ENCODE measurements around the gene RPTOR. TPM values are rescaled to one million over a fixed set of nuclear protein-coding genes. Genes with fewer than 3 reads are reported as not detected.

Gene RPTOR
- polyA plus RNA-seq, 1 of the 3 experiments (the other 2 are of a cell fraction), result 14.9 TPM

DNA sequence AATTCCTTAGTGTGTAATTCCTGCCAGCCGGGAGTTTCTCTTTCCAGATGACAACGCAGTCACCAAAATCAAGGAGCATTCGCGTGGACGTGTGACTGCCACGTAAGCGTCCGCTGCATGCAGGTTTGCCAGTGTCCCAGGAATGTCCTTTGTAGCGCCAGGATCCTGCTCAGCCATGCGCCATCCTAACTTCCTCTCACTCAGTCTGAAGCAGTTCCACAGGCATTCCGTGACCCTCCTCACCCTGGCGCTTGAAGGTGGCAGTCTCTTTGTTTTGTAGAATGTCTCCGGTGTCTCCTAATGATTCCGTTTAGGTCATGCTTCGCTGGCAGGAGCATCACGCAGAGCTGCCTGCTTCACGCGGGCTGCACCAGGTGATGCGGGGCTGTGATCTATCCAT is 88.6 kb downstream of the RPTOR start:
- H3K27me3 ChIP-seq (ENCODE audit: insufficient read depth), result no peaks in the 10 kb centered on the region
- POLR2A ChIA-PET, result no interaction called here
- CTCF ChIA-PET, result interaction anchor here (0.7 kb wide), 2 partner anchors 28 to 348 kb away, joined by 3 read pairs; no protein-coding TSS in a partner anchor
- H3K36me3 ChIP-seq (replicated peaks in 1 of 2; ENCODE audit: control insufficient read depth in 1 of 2, insufficient read depth in 2 of 2, low read length in 1 of 2), result no peaks in the 10 kb centered on the region
- H3F3A ChIP-seq (replicated peaks; ENCODE audit: insufficient read depth), result no peaks in the 10 kb centered on the region
- H3K4me2 ChIP-seq, result no peak overlapping the region
- TF ChIP-seq NFIC (IDR thresholded peaks at IDR 0.05; ENCODE audit: borderline replicate concordance) (no peak), TEAD4 (IDR thresholded peaks at IDR 0.05; ENCODE audit: borderline replicate concordance, insufficient read depth) (no peak), GABPA (IDR thresholded peaks at IDR 0.05; ENCODE audit: low read depth) (no peak), SIN3A (IDR thresholded peaks at IDR 0.05; ENCODE audit: borderline replicate concordance, low read depth, low read length) (no peak), SMC3 (IDR thresholded peaks at IDR 0.05; ENCODE audit: low read depth, low read length) (no peak), CHD2 (IDR thresholded peaks at IDR 0.05; ENCODE audit: low read length, partially characterized antibody) (no peak), MXI1 (IDR thresholded peaks at IDR 0.05; ENCODE audit: low read depth, low read length) (no peak), YY1 (IDR thresholded peaks at IDR 0.05; ENCODE audit: low read depth) (no peak)
- TF ChIP-seq, protein P1, sequence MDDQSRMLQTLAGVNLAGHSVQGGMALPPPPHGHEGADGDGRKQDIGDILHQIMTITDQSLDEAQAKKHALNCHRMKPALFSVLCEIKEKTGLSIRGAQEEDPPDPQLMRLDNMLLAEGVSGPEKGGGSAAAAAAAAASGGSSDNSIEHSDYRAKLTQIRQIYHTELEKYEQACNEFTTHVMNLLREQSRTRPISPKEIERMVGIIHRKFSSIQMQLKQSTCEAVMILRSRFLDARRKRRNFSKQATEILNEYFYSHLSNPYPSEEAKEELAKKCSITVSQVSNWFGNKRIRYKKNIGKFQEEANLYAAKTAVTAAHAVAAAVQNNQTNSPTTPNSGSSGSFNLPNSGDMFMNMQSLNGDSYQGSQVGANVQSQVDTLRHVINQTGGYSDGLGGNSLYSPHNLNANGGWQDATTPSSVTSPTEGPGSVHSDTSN (IDR thresholded peaks at IDR 0.05), result no peak
- TF ChIP-seq, protein P2, sequence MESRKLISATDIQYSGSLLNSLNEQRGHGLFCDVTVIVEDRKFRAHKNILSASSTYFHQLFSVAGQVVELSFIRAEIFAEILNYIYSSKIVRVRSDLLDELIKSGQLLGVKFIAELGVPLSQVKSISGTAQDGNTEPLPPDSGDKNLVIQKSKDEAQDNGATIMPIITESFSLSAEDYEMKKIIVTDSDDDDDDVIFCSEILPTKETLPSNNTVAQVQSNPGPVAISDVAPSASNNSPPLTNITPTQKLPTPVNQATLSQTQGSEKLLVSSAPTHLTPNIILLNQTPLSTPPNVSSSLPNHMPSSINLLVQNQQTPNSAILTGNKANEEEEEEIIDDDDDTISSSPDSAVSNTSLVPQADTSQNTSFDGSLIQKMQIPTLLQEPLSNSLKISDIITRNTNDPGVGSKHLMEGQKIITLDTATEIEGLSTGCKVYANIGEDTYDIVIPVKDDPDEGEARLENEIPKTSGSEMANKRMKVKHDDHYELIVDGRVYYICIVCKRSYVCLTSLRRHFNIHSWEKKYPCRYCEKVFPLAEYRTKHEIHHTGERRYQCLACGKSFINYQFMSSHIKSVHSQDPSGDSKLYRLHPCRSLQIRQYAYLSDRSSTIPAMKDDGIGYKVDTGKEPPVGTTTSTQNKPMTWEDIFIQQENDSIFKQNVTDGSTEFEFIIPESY (IDR thresholded peaks at IDR 0.05; ENCODE audit: borderline replicate concordance, low read depth), result no peak
- TF ChIP-seq, protein P3, sequence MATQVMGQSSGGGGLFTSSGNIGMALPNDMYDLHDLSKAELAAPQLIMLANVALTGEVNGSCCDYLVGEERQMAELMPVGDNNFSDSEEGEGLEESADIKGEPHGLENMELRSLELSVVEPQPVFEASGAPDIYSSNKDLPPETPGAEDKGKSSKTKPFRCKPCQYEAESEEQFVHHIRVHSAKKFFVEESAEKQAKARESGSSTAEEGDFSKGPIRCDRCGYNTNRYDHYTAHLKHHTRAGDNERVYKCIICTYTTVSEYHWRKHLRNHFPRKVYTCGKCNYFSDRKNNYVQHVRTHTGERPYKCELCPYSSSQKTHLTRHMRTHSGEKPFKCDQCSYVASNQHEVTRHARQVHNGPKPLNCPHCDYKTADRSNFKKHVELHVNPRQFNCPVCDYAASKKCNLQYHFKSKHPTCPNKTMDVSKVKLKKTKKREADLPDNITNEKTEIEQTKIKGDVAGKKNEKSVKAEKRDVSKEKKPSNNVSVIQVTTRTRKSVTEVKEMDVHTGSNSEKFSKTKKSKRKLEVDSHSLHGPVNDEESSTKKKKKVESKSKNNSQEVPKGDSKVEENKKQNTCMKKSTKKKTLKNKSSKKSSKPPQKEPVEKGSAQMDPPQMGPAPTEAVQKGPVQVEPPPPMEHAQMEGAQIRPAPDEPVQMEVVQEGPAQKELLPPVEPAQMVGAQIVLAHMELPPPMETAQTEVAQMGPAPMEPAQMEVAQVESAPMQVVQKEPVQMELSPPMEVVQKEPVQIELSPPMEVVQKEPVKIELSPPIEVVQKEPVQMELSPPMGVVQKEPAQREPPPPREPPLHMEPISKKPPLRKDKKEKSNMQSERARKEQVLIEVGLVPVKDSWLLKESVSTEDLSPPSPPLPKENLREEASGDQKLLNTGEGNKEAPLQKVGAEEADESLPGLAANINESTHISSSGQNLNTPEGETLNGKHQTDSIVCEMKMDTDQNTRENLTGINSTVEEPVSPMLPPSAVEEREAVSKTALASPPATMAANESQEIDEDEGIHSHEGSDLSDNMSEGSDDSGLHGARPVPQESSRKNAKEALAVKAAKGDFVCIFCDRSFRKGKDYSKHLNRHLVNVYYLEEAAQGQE (IDR thresholded peaks at IDR 0.05; ENCODE audit: low read depth, low read length), result no peak
- TF ChIP-seq, protein P4, sequence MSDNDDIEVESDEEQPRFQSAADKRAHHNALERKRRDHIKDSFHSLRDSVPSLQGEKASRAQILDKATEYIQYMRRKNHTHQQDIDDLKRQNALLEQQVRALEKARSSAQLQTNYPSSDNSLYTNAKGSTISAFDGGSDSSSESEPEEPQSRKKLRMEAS (IDR thresholded peaks at IDR 0.05; ENCODE audit: low read depth), result no peak
- no peak overlapping the region for H3K9ac ChIP-seq
- H3K4me1 ChIP-seq (ENCODE audit: control insufficient read depth in 1 of 2, insufficient read depth in 2 of 2, low read depth in 1 of 2, low read length in 1 of 2), result peaks cover 0 to 5% of the 10 kb centered on the region in 2 experiments; a peak in 1 of 4 replicates
- H4K20me1 ChIP-seq (ENCODE audit: insufficient read depth), result peaks cover 11% of the 10 kb centered on the region
- no peak for DNase-seq
- H3K79me2 ChIP-seq (ENCODE audit: insufficient read depth), result peaks cover 17% of the 10 kb centered on the region; the same call in 1 of the 2 replicates
- no peak overlapping the region for H3K27ac ChIP-seq (ENCODE audit: low read depth in 2 of 2, low read length in 1 of 2)
- H2AFZ ChIP-seq (ENCODE audit: low read depth), result no peak overlapping the region
- WGBS (ENCODE audit: low lambda C conversion rate), result 97% methylated on average over 19 of the region's 19 CpGs
- H3K4me3 ChIP-seq (ENCODE audit: low read depth in 2 of 2, low read length in 1 of 2), result no peak overlapping the region
- H3K9me2 ChIP-seq, result no peaks in the 10 kb centered on the region
- no peaks in the 10 kb centered on the region for H3K9me3 ChIP-seq
